ENCODE measurements around the gene CAMTA1.

CAMTA1 gene

DNA sequence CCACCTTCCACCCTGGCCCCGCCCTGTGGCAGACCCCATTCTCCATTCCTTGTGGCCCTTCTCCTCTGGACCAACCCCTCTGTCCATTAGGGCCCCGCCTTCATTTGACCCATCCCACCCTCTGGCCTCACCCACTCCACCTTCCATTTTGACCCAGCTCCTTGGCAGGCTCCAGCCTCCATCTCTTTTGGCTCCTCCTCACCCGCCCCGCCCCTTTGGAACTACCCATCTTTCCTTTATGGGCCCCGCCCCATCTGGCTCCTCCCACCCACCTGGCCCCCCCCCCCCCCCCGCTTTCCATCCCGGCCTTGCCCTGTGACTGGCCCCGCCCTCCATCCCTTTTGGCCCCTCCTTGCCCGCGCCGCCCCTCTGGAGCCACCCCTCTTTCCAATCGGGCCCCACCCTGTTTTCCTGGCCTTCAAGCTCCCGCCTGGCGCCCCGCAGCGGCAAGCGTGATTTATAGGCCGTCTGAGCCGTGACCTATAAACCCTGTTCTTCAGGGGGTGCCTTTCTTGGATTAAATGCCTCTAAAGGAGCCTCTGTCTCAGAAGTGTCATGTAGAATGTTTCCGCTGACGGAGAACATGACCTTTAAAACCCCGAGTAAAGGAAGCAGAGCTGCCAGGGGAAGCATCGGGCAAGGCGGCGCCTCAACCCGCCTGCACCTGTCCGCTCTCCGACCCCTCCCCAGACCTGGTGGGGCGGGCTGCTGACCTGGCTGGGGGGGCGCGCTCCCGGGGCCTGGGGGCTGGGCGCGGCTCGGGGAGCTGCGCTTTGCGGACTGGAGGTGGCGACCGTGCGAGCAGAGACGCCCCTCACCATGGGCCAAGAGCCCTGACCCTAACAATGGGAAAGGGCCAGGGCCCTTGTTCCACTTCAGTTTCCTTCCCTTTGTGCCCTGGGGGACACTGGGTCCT is 178.0 kb downstream of the CAMTA1 start:
- ChIA-PET CTCF (no interaction called here), POLR2A (interaction anchor here (0.5 to 0.7 kb wide), 5 partner anchors 9 to 133 kb away, joined by 3 to 10 read pairs (median 3); no protein-coding TSS in a partner anchor)
- H3K4me3 ChIP-seq (ENCODE audit: low read depth, low read length) = no peak overlapping the region
- no peaks in the 10 kb centered on the region for H3K9me3 ChIP-seq (ENCODE audit: control insufficient read depth, insufficient read depth, low read depth, low read length)
- no peaks in the 10 kb centered on the region for H3K36me3 ChIP-seq (ENCODE audit: control insufficient read depth in 2 of 2, insufficient read depth in 1 of 2, low read length in 2 of 2)
- peaks cover 26% of the 10 kb centered on the region for H3K4me1 ChIP-seq (ENCODE audit: control insufficient read depth, insufficient read depth, low read length)
- H3K27ac ChIP-seq (ENCODE audit: extremely low read depth, low read depth, low read length) = no peak overlapping the region; the same call in 1 of the 2 replicates
- TF ChIP-seq ZEB2 (tag by site-specific recombination; IDR thresholded peaks at IDR 0.05) (0 out of 2 replicates have a peak, but pooled peaks have one; percentile 56), OSR2 (tag by site-specific recombination; IDR thresholded peaks at IDR 0.05) (peak; percentile 92), ZNF169 (tag by site-specific recombination; IDR thresholded peaks at IDR 0.05) (no peak), ZNF624 (tag by site-specific recombination; IDR thresholded peaks at IDR 0.05) (no peak), SP3 (tag by site-specific recombination; IDR thresholded peaks at IDR 0.05) (peak; percentile 81), ZNF174 (tag by site-specific recombination; IDR thresholded peaks at IDR 0.05) (no peak), ZNF560 (tag by site-specific recombination; IDR thresholded peaks at IDR 0.05; ENCODE audit: borderline replicate concordance) (no peak), ZNF37A (tag by site-specific recombination; IDR thresholded peaks at IDR 0.05) (no peak), BCL11B (tag by site-specific recombination; IDR thresholded peaks at IDR 0.05; ENCODE audit: low read depth) (peak; percentile 69), ZNF837 (tag by site-specific recombination; IDR thresholded peaks at IDR 0.05) (no peak), ZSCAN23 (tag by site-specific recombination; IDR thresholded peaks at IDR 0.05) (no peak), ZNF621 (tag by site-specific recombination; IDR thresholded peaks at IDR 0.05) (no peak), ZBTB17 (tag by site-specific recombination; IDR thresholded peaks at IDR 0.05) (0 out of 2 replicates have a peak, but pooled peaks have one; percentile 18)
- TF ChIP-seq, protein P1, sequence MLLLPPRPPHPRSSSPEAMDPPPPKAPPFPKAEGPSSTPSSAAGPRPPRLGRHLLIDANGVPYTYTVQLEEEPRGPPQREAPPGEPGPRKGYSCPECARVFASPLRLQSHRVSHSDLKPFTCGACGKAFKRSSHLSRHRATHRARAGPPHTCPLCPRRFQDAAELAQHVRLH (tag by site-specific recombination; IDR thresholded peaks at IDR 0.05) = peak; percentile 45; the same call in 1 of the 2 replicates
- TF ChIP-seq, protein P2, sequence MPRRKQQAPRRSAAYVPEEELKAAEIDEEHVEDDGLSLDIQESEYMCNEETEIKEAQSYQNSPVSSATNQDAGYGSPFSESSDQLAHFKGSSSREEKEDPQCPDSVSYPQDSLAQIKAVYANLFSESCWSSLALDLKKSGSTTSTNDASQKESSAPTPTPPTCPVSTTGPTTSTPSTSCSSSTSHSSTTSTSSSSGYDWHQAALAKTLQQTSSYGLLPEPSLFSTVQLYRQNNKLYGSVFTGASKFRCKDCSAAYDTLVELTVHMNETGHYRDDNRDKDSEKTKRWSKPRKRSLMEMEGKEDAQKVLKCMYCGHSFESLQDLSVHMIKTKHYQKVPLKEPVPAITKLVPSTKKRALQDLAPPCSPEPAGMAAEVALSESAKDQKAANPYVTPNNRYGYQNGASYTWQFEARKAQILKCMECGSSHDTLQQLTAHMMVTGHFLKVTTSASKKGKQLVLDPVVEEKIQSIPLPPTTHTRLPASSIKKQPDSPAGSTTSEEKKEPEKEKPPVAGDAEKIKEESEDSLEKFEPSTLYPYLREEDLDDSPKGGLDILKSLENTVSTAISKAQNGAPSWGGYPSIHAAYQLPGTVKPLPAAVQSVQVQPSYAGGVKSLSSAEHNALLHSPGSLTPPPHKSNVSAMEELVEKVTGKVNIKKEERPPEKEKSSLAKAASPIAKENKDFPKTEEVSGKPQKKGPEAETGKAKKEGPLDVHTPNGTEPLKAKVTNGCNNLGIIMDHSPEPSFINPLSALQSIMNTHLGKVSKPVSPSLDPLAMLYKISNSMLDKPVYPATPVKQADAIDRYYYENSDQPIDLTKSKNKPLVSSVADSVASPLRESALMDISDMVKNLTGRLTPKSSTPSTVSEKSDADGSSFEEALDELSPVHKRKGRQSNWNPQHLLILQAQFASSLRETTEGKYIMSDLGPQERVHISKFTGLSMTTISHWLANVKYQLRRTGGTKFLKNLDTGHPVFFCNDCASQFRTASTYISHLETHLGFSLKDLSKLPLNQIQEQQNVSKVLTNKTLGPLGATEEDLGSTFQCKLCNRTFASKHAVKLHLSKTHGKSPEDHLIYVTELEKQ (tag by site-specific recombination; IDR thresholded peaks at IDR 0.05; ENCODE audit: borderline replicate concordance) = peak; percentile 70; the same call in 1 of the 2 replicates
- TF ChIP-seq, protein P3, sequence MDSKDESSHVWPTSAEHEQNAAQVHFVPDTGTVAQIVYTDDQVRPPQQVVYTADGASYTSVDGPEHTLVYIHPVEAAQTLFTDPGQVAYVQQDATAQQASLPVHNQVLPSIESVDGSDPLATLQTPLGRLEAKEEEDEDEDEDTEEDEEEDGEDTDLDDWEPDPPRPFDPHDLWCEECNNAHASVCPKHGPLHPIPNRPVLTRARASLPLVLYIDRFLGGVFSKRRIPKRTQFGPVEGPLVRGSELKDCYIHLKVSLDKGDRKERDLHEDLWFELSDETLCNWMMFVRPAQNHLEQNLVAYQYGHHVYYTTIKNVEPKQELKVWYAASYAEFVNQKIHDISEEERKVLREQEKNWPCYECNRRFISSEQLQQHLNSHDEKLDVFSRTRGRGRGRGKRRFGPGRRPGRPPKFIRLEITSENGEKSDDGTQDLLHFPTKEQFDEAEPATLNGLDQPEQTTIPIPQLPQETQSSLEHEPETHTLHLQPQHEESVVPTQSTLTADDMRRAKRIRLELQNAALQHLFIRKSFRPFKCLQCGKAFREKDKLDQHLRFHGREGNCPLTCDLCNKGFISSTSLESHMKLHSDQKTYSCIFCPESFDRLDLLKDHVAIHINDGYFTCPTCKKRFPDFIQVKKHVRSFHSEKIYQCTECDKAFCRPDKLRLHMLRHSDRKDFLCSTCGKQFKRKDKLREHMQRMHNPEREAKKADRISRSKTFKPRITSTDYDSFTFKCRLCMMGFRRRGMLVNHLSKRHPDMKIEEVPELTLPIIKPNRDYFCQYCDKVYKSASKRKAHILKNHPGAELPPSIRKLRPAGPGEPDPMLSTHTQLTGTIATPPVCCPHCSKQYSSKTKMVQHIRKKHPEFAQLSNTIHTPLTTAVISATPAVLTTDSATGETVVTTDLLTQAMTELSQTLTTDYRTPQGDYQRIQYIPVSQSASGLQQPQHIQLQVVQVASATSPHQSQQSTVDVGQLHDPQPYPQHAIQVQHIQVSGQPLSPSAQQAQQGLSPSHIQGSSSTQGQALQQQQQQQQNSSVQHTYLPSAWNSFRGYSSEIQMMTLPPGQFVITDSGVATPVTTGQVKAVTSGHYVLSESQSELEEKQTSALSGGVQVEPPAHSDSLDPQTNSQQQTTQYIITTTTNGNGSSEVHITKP (tag by site-specific recombination; IDR thresholded peaks at IDR 0.05) = peak; percentile 96
- TF ChIP-seq, protein P4, sequence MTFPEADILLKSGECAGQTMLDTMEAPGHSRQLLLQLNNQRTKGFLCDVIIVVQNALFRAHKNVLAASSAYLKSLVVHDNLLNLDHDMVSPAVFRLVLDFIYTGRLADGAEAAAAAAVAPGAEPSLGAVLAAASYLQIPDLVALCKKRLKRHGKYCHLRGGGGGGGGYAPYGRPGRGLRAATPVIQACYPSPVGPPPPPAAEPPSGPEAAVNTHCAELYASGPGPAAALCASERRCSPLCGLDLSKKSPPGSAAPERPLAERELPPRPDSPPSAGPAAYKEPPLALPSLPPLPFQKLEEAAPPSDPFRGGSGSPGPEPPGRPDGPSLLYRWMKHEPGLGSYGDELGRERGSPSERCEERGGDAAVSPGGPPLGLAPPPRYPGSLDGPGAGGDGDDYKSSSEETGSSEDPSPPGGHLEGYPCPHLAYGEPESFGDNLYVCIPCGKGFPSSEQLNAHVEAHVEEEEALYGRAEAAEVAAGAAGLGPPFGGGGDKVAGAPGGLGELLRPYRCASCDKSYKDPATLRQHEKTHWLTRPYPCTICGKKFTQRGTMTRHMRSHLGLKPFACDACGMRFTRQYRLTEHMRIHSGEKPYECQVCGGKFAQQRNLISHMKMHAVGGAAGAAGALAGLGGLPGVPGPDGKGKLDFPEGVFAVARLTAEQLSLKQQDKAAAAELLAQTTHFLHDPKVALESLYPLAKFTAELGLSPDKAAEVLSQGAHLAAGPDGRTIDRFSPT (tag by site-specific recombination; IDR thresholded peaks at IDR 0.05) = peak; percentile 50; the same call in 1 of the 2 replicates
- TF ChIP-seq, protein P5, sequence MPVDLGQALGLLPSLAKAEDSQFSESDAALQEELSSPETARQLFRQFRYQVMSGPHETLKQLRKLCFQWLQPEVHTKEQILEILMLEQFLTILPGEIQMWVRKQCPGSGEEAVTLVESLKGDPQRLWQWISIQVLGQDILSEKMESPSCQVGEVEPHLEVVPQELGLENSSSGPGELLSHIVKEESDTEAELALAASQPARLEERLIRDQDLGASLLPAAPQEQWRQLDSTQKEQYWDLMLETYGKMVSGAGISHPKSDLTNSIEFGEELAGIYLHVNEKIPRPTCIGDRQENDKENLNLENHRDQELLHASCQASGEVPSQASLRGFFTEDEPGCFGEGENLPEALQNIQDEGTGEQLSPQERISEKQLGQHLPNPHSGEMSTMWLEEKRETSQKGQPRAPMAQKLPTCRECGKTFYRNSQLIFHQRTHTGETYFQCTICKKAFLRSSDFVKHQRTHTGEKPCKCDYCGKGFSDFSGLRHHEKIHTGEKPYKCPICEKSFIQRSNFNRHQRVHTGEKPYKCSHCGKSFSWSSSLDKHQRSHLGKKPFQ (tag by site-specific recombination; IDR thresholded peaks at IDR 0.05) = no peak
- TF ChIP-seq, protein P6, sequence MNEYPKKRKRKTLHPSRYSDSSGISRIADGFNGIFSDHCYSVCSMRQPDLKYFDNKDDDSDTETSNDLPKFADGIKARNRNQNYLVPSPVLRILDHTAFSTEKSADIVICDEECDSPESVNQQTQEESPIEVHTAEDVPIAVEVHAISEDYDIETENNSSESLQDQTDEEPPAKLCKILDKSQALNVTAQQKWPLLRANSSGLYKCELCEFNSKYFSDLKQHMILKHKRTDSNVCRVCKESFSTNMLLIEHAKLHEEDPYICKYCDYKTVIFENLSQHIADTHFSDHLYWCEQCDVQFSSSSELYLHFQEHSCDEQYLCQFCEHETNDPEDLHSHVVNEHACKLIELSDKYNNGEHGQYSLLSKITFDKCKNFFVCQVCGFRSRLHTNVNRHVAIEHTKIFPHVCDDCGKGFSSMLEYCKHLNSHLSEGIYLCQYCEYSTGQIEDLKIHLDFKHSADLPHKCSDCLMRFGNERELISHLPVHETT (tag by site-specific recombination; IDR thresholded peaks at IDR 0.05) = no peak
- TF ChIP-seq, protein P7, sequence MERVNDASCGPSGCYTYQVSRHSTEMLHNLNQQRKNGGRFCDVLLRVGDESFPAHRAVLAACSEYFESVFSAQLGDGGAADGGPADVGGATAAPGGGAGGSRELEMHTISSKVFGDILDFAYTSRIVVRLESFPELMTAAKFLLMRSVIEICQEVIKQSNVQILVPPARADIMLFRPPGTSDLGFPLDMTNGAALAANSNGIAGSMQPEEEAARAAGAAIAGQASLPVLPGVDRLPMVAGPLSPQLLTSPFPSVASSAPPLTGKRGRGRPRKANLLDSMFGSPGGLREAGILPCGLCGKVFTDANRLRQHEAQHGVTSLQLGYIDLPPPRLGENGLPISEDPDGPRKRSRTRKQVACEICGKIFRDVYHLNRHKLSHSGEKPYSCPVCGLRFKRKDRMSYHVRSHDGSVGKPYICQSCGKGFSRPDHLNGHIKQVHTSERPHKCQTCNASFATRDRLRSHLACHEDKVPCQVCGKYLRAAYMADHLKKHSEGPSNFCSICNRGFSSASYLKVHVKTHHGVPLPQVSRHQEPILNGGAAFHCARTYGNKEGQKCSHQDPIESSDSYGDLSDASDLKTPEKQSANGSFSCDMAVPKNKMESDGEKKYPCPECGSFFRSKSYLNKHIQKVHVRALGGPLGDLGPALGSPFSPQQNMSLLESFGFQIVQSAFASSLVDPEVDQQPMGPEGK (tag by site-specific recombination; IDR thresholded peaks at IDR 0.05) = peak; percentile 26; the same call in 1 of the 2 replicates

Data from HEK293 (cell line).